ENCODE results near the gene RANBP1. TPM values are rescaled to one million over a fixed set of nuclear protein-coding genes. Genes with fewer than 3 reads are reported as not detected.

Gene RANBP1
- total and polyA plus RNA-seq, 9 of the 15 experiments (the other 6 are each of a cell fraction or from before 2014, with no cell fraction given): 162 to 2,891 (median 1,289) TPM

- TF ChIP-seq ZBTB40 (IDR thresholded peaks at IDR 0.05) (no peak), ZBTB40 (CRISPR knock-in tag; IDR thresholded peaks at IDR 0.05) (0 out of 2 replicates have a peak, but pooled peaks have one; percentile 18), FOXA3 (CRISPR knock-in tag; conservative IDR thresholded peaks at IDR 0.05 in 1 of 2, IDR thresholded peaks at IDR 0.05 in 1 of 2) (0 out of 4 replicates have a peak, but pooled peaks of 1 of the 2 experiments have one; percentile 43), POLR2AphosphoS5 (IDR thresholded peaks at IDR 0.05; ENCODE audit: control insufficient read depth, insufficient read depth, low read depth, low read length) (no peak), MYBL2 (IDR thresholded peaks at IDR 0.05; ENCODE audit: low read depth) (no peak), MYBL2 (CRISPR knock-in tag; IDR thresholded peaks at IDR 0.05; ENCODE audit: borderline replicate concordance) (no peak), ZNF280B (CRISPR knock-in tag; IDR thresholded peaks at IDR 0.05) (no peak), PRMT5 (CRISPR knock-in tag; IDR thresholded peaks at IDR 0.05) (no peak), OTX1 (CRISPR knock-in tag; IDR thresholded peaks at IDR 0.05) (no peak), ZZZ3 (IDR thresholded peaks at IDR 0.05) (no peak), ZNF778 (CRISPR knock-in tag; IDR thresholded peaks at IDR 0.05) (no peak), ZBTB26 (CRISPR knock-in tag; IDR thresholded peaks at IDR 0.05) (no peak), FUS (optimal IDR thresholded peaks at IDR 0.05; ENCODE audit: low read depth, low read length) (no peak)
- TF ChIP-seq, protein P1, sequence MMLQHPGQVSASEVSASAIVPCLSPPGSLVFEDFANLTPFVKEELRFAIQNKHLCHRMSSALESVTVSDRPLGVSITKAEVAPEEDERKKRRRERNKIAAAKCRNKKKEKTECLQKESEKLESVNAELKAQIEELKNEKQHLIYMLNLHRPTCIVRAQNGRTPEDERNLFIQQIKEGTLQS (IDR thresholded peaks at IDR 0.05): no peak
- TF ChIP-seq, protein P1 (CRISPR knock-in tag; conservative IDR thresholded peaks at IDR 0.05): no peak
These were observed 51.9 kb downstream of the RANBP1 start (continued) for GRCh38 chr22:20167643-20168322.

All from K562 (cell line).